Activated CD4-positive, CD25-positive, alpha-beta regulatory T cell treated with anti-CD3 and anti-CD28 coated beads, Interleukin-2, amount 50 U/mL, for 72 hours (primary cell): ENCODE measurements around the gene PHACTR3.

Experiments used
- DNase-seq: peaks from one replicate; pipeline ENCODE4 v3.0.0; 2021

Gene PHACTR3

GRCh38 chr20:59784365-59784764, 180.0 kb downstream of the PHACTR3 start:
- DNase-seq, result no peak

GRCh38 chr20:59784791-59785668, 180.7 kb downstream of the PHACTR3 start:
- peak; percentile 6 for DNase-seq

- DNase-seq, result no peak
Observed at GRCh38 chr20:59785669-59785959, 181.3 kb downstream of the PHACTR3 start.

GRCh38 chr20:59785986-59786795, 181.9 kb downstream of the PHACTR3 start:
- peak; percentile 6 for DNase-seq

GRCh38 chr20:59786801-59787537, 182.6 kb downstream of the PHACTR3 start:
- DNase-seq, result peak; percentile 25

GRCh38 chr20:59787538-59787890, 183.2 kb downstream of the PHACTR3 start:
- DNase-seq, result no peak

GRCh38 chr20:59788196-59788735, 183.9 kb downstream of the PHACTR3 start:
- DNase-seq, result peak; percentile 9

GRCh38 chr20:59788811-59789397, 184.6 kb downstream of the PHACTR3 start:
- DNase-seq, result peak; percentile 16

GRCh38 chr20:59789686-59790085, 185.3 kb downstream of the PHACTR3 start:
- peak; percentile 18 for DNase-seq

GRCh38 chr20:59790346-59790745, 186.0 kb downstream of the PHACTR3 start:
- DNase-seq, result no peak

- DNase-seq, result no peak
Observed at GRCh38 chr20:59792300-59792699, 188.0 kb downstream of the PHACTR3 start.

GRCh38 chr20:59794555-59794954, 190.2 kb downstream of the PHACTR3 start:
- no peak for DNase-seq

- no peak for DNase-seq
Observed at GRCh38 chr20:59800309-59800708, 196.0 kb downstream of the PHACTR3 start.

GRCh38 chr20:59802018-59802417, 197.7 kb downstream of the PHACTR3 start:
- peak; percentile 1 for DNase-seq

GRCh38 chr20:59802471-59803221, 198.3 kb downstream of the PHACTR3 start:
- peak; percentile 7 for DNase-seq

- DNase-seq, result no peak
Observed at GRCh38 chr20:59804347-59804746, 200.0 kb downstream of the PHACTR3 start.

GRCh38 chr20:59804871-59805665, 200.7 kb downstream of the PHACTR3 start:
- DNase-seq, result peak; percentile 5

- DNase-seq, result peak; percentile 8
Observed at GRCh38 chr20:59805786-59806577, 201.6 kb downstream of the PHACTR3 start.

- no peak for DNase-seq
Observed at GRCh38 chr20:59806578-59806975, 202.2 kb downstream of the PHACTR3 start.
